H1 (cell line): ENCODE results near the gene MIA2. TPM values are rescaled to one million over a fixed set of nuclear protein-coding genes. Genes with fewer than 3 reads are reported as not detected.
A peak's percentile ranks its signal among the peaks of the same experiment; 100 is the strongest.

Experiments used
- CHD7 ChIP-seq: fragments of 300-600 bp; sonication (generic); IDR thresholded peaks from 2 replicates; pipeline ENCODE4 v1.7.1; 2012; ENCODE audit warnings: low read length, moderate library complexity, mild to moderate bottlenecking, inconsistent platforms; ENCODE audit not compliant: insufficient replicate concordance
- MAFK ChIP-seq: IDR thresholded peaks from 2 replicates; pipeline ENCODE4 v1.6.1; 2012; ENCODE audit warnings: low read depth, mild to moderate bottlenecking, improper control_type of control experiment, low read length
- polyA plus RNA-seq, 7 experiments: library from polyadenylated mRNA; depleted of rRNA in 3 of 7; stranded (reverse) in 5 of 7; unstranded in 2 of 7; fragments of >200 nt in 5 of 7; fragments of 200-250 nt in 2 of 7; gene quantifications; 1 replicate in 5 of 7; 2 replicates in 1 of 7; 4 replicates in 1 of 7; pipeline versions ENCODE4 v1.2.1 to v1.2.3, GENCODE V29; 2011 to 2013; ENCODE audit warnings: missing spikeins in 2 of 7, mixed read lengths in 2 of 7
- total RNA-seq: library from RNA; stranded (reverse); fragmentation: NEBNext Ultra II Directional; extraction: Animal tissue kit (Norgen Biotek cat#: 25700); gene quantifications from 2 replicates; pipeline ENCODE4 v1.2.1, GENCODE V29; 2021

Gene MIA2
- total and polyA plus RNA-seq, 2 of the 8 experiments (the other 6 are each of a cell fraction or from before 2014, with no cell fraction given), result 10.1 to 15.0 TPM

- TF ChIP-seq CHD7 (no peak), MAFK (peak; percentile 36)
Observed at GRCh38 chr14:39376667-39377403, 143.1 kb downstream of the MIA2 start (continued).
